Parathyroid adenoma (tissue), 2 donors: ENCODE data around the gene REN.
A peak's percentile ranks its signal among the peaks of the same experiment; 100 is the strongest.

ENCODE experiments used
- H2AFZ ChIP-seq: fragments of 300-600 bp; sonication (generic); one replicate; pipeline ENCODE4 v1.7.0; 2017; ENCODE audit warnings: antibody characterized with exemption, mild to moderate bottlenecking
- H3K27ac ChIP-seq: fragments of 300-600 bp; sonication (generic); one replicate; pipeline ENCODE4 v1.7.0; 2017
- H3K27me3 ChIP-seq: fragments of 300-600 bp; sonication (generic); one replicate; pipeline ENCODE4 v1.7.0; 2017; ENCODE audit warnings: low read length; ENCODE audit not compliant: control insufficient read depth, insufficient read depth
- H3K36me3 ChIP-seq: fragments of 300-600 bp; sonication (generic); one replicate; pipeline ENCODE4 v1.7.0; 2017; ENCODE audit warnings: low read length; ENCODE audit not compliant: control insufficient read depth, insufficient read depth
- H3K4me1 ChIP-seq: fragments of 300-600 bp; sonication (generic); one replicate; pipeline ENCODE4 v1.7.0; 2017; ENCODE audit warnings: control low read depth
- H3K4me2 ChIP-seq: fragments of 300-600 bp; sonication (generic); one replicate; pipeline ENCODE4 v1.7.0; 2017; ENCODE audit warnings: low read length
- H3K4me3 ChIP-seq: fragments of 300-600 bp; sonication (generic); one replicate; pipeline ENCODE4 v1.7.0; 2017; ENCODE audit warnings: low read depth, low read length
- H3K79me2 ChIP-seq: fragments of 300-600 bp; sonication (generic); one replicate; pipeline ENCODE4 v1.7.0; 2017; ENCODE audit warnings: control low read depth
- H3K9ac ChIP-seq: fragments of 300-600 bp; sonication (generic); one replicate; pipeline ENCODE4 v1.7.0; 2017; ENCODE audit warnings: mild to moderate bottlenecking
- H3K9me3 ChIP-seq: fragments of 300-600 bp; sonication (generic); one replicate; pipeline ENCODE4 v1.7.0; 2017; ENCODE audit warnings: low read length; ENCODE audit not compliant: control insufficient read depth
- TF ChIP-seq, protein P1 (sequence below): fragments of 300-600 bp; sonication (generic); IDR thresholded peaks from one replicate; pipeline ENCODE4 v1.7.0; 2017; ENCODE audit warnings: antibody characterized with exemption, mild to moderate bottlenecking
- donor health status: primary hyperparathyroidism.

The REN gene

DNA sequence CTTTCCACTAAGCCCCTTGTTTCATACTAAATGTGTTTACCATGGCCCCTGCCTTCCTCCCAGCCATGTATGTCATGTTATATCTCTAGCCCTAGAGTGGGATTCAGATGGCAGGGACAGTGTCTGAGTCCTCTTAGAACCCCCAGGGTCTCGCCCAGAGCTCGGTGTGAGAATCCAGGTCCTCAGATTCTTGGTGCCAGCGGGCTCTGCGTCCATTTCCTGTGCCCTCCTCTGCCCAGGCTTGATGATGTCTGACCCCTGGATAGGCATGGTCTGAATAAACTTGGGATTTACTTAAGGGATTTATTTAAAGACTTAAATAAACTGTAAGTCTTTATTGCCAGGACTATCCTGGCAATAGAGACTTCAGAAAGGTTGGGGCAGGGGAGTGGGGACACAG, 36.3 kb upstream of the REN start:
- Histone ChIP-seq H3K27me3 (no peaks in the 10 kb centered on the region), H3K79me2 (no peaks in the 10 kb centered on the region), H3K9me3 (no peaks in the 10 kb centered on the region)

DNA sequence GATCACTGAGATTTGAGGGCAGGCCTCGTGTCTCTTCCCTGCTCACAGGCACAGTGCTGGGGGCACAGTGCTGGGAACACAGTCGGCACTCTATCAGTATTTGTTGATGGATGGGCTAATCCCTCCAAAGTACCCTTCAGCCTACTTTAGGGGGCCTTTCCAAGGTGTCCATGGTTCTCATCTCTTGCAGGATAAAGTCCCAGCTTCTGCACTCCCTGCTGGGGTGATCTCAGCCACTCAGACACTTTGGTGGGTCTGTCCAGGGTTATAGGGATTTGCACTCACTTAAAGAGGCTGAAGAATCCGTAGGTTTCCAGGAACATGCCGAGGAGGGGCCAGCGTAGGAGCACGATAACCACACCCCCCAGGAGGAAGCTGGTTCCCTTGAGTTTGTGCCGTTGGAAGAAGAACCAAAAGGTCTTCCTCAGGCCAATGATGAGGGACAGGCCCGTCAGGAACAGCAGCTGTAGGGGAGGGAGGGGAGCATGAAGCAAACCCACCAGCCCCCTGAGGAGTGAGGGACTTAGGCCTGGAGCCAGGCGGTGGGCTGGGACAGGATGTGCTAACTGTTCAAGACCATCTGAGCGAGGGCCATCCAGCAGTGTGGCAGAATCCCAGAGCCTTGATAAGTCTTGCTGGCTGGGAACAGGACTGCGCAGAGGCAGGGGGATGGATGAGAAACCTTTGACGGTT, 35.4 kb upstream of the REN start:
- Histone ChIP-seq H3K4me2 (no peak overlapping the region), H3K4me1 (peaks cover 7% of the 10 kb centered on the region), H3K79me2 (no peaks in the 10 kb centered on the region), H2AFZ (no peak overlapping the region), H3K9me3 (no peaks in the 10 kb centered on the region), H3K4me3 (no peak overlapping the region), H3K27me3 (no peaks in the 10 kb centered on the region), H3K36me3 (no peaks in the 10 kb centered on the region), H3K27ac (no peak overlapping the region), H3K9ac (no peak overlapping the region)
- TF ChIP-seq, protein P1, sequence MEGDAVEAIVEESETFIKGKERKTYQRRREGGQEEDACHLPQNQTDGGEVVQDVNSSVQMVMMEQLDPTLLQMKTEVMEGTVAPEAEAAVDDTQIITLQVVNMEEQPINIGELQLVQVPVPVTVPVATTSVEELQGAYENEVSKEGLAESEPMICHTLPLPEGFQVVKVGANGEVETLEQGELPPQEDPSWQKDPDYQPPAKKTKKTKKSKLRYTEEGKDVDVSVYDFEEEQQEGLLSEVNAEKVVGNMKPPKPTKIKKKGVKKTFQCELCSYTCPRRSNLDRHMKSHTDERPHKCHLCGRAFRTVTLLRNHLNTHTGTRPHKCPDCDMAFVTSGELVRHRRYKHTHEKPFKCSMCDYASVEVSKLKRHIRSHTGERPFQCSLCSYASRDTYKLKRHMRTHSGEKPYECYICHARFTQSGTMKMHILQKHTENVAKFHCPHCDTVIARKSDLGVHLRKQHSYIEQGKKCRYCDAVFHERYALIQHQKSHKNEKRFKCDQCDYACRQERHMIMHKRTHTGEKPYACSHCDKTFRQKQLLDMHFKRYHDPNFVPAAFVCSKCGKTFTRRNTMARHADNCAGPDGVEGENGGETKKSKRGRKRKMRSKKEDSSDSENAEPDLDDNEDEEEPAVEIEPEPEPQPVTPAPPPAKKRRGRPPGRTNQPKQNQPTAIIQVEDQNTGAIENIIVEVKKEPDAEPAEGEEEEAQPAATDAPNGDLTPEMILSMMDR = no peak

More for the DNA sequence above, 36.3 kb upstream of the REN start:
- Histone ChIP-seq H3K36me3 (no peaks in the 10 kb centered on the region), H3K4me1 (peaks cover 14% of the 10 kb centered on the region), H3K9ac (no peak overlapping the region), H3K27ac (no peak overlapping the region), H3K4me2 (no peak overlapping the region), H2AFZ (no peak overlapping the region), H3K4me3 (no peak overlapping the region)
- TF ChIP-seq, protein P1 = no peak

DNA sequence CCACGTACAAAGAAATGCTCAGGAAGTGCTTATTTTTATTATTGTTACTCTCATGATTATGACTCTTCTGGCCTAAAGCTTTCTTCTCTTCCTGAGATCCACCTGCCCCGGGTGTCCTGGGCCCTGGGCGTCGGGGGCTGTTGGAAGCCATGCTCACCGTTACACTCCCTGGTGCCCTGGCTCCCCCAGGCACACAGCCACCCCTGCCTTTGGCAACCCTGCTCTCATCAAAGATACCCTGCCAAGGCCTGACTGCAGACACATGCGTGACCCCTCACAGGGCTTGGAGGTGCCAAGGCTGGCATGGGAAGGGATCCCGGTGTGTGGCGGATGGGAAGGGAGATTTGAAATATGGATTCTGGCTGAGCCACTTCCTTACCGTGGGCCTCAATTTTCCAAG, 33.4 kb upstream of the REN start:
- Histone ChIP-seq H3K4me2 (no peak overlapping the region), H3K36me3 (no peaks in the 10 kb centered on the region), H3K4me1 (no peaks in the 10 kb centered on the region), H3K79me2 (no peaks in the 10 kb centered on the region), H3K9ac (no peak overlapping the region), H2AFZ (no peak overlapping the region), H3K9me3 (no peaks in the 10 kb centered on the region), H3K27me3 (no peaks in the 10 kb centered on the region), H3K27ac (no peak overlapping the region), H3K4me3 (no peak overlapping the region)
- TF ChIP-seq, protein P1 = no peak

DNA sequence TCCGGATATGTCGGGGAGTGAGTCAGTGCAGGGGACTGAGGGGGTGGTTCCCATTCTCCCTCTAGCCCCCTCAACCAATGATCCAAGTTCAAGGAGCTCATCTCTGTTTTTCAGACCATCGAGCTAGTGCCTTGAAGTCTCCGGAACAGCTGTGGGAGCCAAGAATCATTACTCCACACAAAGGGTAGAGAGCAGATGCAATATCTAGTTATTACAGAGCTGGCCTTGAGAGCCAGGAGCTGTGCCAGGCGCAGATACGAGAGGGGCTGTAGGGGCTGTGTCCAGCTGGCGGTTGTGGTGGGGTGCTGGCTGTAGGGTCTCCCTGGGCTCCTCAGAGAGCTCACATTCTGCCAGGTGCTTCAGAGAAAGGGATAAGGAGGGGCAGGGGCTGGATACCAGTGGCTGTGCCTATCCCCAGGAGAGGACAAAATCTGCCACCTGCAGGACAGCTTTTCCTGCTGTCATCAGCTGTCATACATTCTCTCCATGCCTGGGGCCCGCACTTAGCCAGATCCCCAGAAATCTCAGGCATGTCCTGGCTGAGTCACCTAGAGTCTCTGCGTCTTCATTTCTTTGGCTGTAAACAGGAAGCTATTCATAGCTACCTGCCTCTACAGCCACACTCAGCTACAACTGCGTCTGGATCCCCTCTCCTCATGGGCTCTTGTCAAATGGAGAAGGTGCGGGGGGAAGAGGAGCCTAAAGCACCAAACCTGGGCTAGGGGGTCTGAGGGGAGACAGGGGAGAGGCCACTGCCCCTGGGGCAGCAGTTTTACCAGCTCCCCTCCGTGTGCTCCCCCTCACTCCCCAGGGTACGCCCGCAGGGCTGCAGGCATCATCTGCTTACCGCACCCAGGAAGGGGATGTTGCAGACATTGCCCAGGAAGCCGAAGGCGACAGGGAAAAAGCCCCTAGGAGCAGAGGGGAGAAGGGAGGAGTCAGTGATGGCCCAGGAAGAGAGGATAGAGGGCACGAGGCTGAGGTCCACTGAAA, 32.5 kb upstream of the REN start:
- TF ChIP-seq, protein P1 = no peak
- no peak overlapping the region for H3K27ac ChIP-seq
- no peak overlapping the region for H3K9ac ChIP-seq

More for the DNA sequence above, 32.5 kb upstream of the REN start:
- Histone ChIP-seq H3K4me1 (no peaks in the 10 kb centered on the region), H3K9me3 (no peaks in the 10 kb centered on the region), H3K79me2 (no peaks in the 10 kb centered on the region), H3K36me3 (no peaks in the 10 kb centered on the region), H3K27me3 (no peaks in the 10 kb centered on the region), H2AFZ (peak overlapping the region; percentile 33), H3K4me3 (no peak overlapping the region), H3K4me2 (no peak overlapping the region)
